22Rv1 (cell line): ENCODE results near the gene ABCA7.

ENCODE experiments used
- CTCF ChIP-seq: fragments of 450-650 bp; IDR thresholded peaks from 2 replicates; pipeline ENCODE4 v1.5.1; 2017; ENCODE audit warnings: mild to moderate bottlenecking
- ZFX ChIP-seq: fragments of 450-650 bp; IDR thresholded peaks from 2 replicates; pipeline ENCODE4 v1.6.1; 2017; ENCODE audit warnings: antibody characterized with exemption, borderline replicate concordance

- TF ChIP-seq CTCF (no peak), ZFX (no peak)
Observed at GRCh38 chr19:1111641-1112267, 71.8 kb downstream of the ABCA7 start.
